ENCODE measurements around the gene ATP5ME.

Gene ATP5ME

DNA sequence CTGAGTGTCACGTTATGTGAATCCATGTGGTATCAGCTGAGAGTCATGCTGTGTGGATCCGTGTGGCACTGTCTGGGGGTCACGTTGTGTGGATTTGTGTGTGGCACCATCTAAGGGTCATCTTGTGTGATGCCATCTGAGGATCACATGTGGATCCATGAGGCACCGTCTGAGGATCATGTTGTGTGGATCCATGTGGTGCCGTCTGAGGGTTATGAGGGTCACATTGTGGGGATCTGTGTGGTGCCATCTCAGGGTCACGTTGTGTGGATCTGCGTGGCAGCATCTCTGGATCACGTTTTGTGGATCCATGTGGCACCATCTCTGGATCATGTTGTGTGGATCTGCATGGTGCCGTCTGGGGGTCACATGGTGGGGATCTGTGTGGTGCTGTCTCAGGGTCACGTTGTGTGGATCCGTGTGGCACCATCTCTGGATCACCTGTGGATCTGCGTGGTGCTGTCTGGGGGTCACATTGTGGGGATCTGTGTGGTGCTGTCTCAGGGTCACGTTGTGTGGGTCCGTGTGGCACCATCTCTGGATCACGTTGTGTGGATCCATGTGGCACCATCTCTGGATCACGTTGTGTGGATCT lies 41.8 kb downstream of the ATP5ME start:
- DNase-seq: no peak

DNA sequence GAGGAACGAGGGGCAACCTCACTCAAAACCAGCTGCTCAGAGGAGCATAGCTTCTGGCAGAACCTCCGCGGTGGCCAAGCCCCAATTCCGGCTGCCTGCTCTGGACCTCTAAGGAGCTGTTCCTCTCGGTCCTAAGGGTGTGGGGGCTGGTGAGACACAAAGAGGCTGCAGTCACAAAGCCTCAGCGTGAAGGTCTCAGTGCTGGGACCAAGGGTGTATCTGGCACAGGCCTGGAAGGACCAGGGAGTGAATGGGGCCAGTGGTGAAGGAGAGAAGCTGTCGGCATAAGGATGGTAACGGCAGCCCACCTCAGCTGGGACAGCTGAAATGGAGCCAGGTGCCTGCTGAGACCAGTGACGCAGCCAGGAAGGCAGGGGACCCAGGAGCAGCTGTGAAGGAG lies 43.4 kb downstream of the ATP5ME start:
- no peak for DNase-seq

DNA sequence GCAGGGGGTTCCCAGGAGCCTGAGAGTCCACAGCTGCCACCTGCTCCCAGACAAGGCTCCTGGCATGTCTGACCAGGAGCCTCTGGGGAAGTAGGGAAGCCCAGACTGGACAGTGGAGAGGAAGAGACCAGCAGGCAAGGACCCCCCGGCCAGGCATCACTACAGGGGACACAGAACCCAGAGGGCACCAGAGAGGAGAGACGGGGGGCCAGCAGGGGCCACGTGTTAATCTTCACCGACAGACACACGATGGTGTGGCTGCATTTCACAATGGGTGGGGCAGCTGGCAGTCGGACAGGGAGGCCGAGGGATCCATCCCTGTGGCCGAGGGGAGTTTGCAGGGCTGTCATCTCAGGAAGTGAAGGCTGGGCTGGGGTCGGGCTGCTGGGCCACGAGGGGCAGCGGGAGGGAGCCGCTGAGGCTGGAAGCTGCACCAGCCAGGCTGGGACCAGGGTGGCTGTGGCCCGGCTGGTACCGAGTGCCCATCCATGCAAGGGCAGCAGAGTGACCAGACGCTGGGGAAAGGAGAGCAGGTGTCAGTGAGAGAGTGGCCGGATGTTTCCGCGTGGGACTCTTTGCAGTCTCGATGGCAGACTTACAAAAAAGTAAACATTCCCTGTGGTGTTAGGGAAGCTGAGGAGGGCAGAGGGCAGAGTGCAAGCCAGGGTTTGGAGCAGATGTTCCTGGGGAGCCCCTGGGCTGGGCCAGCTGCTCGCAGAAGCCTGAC lies 44.0 kb downstream of the ATP5ME start:
- DNase-seq: no peak

DNA sequence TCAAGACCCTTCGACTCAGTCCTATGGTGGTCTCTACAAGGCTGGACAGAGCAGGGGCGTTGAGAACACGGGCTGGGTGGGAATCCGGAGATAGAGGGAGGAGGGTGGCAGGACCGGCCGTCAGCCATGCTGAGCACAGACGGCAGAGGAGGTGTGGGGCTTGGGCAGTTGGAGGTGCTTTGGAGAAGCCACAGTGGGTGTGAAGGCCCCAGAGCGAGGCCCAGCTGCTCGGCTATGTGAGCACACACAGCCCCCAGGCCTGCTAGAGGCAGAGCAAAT lies 44.5 kb downstream of the ATP5ME start:
- DNase-seq: no peak

DNA sequence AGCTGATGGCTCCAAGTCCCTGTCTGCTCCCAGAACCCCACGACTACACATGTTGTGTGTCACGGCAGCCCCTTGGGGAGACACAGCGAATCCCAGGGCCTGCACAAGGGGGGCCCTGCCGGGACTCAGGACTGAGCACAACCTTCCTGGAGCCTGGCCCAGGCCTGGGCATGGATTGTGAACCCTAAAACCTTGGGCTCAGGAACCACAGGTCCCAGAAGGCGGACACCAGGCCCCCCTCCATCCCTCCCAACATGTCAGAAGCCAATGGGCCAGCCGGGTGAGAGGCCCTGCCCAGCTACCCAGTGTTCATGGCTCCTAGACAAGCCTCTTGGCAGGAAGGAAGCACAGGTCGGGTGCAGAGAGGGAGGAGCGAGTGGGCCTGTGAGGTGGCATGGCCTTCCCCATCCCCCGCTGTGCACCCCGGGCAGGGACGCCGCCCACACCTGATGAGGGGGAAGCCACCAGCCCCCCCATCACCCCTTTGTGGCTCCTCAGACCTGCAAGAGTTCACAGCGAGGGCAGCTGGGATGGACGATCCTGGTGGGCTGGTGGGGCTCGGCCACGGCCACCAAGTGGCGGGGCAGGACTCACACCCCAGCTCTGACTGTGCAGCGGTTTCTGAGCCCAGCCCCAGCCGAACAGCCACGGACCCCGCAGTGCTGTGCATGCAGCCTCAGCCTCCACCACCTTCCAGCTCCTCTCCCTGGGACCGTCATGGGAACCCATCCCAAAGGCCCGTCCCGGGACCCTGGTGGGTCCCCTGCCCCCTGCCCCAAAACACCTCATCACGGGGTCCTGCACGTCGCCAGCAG lies 45.0 kb downstream of the ATP5ME start:
- no peak for DNase-seq

DNA sequence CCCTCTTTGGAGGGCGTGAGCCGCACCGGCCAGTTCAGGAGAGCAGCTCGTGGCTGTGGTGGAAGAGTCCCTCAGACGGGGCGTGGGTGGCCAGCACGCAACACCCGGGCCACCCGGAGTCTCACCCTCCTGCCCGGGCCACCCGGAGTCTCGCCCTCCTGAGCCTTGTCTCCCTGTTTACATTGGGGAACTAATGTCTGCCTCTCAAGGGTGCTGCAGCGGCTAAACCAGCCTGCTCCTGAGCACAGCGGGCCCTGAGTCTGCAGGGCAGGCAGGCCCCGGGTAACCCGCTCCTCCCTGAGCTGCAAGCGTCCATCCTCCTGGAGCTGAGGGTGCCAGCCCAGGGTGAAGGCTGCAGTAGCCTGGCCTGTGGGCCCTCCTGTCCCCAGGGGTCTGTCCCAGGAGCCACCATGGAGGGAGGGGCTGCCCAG lies 45.8 kb downstream of the ATP5ME start:
- no peak for DNase-seq

DNA sequence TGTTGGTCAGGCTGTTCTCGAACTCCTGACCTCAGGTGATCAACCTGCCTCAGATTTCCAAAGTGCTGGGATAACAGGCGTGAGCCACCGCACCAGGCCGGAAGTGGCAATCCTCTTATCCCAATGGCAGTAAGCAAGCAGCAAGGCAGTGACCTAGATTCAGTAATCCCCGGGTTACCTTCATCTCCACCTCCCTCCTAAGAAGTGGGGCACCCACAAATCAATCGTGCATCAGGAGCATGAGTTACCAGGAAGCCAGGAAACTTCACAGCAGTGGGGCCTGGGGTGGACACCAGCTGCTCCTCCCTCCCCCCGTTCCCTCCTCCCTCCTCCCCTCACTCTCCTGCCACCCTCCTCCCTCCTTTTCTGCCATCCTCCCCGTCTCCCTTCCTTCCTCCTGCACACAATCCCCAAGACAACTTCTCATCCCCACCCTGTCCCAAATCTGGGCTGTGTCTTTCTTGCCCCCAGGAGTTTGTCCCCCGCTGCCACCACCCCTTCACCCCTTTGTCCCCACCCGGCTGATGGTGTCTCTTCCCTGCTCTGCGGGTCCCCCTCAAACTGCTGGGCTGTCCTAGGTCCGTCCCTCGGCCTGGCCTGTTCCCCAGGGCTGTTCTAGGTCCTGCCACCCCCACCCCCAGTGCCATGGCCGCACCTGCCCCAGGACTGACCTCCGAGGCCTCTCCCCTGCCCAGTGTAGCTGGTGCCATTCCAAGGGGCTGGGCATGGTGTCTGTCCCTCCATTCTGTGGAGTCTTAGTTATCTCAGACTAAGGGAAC lies 46.5 kb downstream of the ATP5ME start:
- DNase-seq: no peak

DNA sequence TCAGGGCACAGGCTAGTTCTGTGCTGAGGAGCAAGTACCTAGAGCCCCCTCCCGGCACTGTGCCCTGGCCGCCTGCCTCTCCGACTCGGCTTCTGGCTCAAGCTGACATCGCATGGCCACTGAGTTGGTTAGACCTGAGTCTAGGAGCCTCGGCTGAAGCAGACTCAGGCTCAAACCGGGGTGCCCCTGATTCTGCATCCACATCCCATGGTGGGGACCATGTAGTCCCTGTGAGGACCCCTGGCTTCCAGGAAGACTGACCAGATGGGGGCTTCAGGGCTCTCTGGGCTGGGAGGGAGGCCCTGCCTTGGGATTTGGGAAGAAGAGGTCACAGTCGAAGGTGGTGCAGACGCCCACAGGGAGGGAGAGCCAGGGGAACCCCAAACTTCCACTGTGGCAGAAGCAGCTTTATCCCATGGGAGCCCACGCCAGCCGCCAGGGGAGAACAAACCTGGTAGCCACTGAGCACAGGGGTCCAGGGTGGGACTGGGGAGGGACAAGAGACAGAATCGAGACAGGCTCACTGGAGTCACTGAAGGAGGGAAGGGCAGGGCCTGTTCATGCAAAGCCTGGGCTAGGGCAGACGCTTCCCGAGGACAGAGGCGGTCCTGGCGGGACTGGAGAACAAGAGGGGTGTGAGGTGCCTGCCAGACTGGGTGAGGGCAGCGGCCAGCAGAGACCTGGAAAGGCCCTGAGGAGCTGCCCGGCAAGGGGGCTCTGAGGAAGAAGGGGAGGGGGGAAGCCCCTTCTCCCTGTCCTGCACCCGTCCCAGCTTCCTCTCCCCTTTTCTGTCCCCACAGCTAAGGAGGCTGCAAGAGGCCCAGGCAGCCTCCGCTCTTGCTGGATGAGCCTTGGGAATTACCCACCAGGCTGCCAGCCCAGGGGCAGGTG lies 47.6 kb downstream of the ATP5ME start:
- no peak for DNase-seq

DNA sequence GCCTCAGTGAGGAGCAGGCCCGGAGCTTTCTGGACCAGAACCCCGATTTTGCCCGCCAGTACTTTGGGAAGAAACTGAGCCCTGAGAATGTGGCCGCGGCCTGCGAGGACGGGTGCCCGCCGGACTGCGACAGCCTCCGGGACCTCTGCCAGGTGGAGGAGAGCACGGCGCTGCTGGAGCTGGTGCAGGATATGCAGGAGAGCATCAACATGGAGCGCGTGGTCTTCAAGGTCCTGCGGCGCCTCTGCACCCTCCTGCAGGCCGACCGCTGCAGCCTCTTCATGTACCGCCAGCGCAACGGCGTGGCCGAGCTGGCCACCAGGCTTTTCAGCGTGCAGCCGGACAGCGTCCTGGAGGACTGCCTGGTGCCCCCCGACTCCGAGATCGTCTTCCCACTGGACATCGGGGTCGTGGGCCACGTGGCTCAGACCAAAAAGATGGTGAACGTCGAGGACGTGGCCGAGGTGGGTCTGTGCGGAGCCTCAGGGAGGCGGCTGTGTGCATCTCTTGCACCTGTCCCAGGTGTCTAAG lies 48.4 kb downstream of the ATP5ME start:
- DNase-seq: no peak

DNA sequence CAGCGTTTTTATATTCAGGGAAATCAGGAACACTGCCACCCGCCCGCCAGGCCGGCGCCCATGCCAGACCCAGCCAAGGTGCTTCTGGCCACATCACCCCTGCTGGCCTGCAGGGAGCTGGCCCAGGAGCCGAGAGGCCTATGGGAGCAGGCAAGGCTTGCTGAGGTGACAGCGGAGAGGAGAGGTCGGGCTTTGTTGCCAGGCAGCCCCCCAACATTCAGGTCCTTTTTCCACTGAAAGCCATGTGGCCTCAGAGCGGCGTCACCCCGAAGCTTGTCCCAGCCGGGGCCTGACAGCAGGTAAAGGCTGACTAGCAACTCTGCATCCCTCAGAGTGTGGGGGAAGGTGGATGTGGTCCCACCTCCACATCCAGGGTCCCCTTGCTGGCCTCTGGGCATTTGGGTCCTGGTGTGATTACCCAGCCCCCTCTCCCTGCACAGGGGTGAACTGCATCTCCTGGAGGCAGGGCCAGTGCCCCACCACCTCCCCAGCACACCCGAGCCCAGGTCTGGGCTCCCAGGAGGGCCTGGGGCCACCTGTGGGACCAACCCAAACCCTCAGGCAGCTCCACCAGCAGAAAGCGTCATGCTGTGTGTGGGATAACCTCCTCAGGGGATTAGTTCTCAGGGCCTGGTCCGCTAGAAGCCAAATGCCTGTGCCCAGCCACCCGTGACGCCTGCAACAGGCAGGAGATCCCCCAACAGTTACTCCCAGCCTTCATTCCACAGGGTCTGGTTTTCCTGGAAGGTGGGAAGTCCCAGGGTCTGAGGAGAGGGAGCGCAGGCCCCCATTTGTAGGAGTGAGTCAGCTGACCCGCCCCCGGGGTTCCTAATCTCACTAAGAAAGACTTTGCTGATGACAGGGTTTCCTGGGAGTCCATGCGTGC lies 49.1 kb downstream of the ATP5ME start, which contains the start of gene PDE6B:
Gene PDE6B (plus strand): TSS at position 869 of the 886 bp plus-strand sequence. CDS start 54 bp downstream, outside the sequence.
- no peak for DNase-seq

DNA sequence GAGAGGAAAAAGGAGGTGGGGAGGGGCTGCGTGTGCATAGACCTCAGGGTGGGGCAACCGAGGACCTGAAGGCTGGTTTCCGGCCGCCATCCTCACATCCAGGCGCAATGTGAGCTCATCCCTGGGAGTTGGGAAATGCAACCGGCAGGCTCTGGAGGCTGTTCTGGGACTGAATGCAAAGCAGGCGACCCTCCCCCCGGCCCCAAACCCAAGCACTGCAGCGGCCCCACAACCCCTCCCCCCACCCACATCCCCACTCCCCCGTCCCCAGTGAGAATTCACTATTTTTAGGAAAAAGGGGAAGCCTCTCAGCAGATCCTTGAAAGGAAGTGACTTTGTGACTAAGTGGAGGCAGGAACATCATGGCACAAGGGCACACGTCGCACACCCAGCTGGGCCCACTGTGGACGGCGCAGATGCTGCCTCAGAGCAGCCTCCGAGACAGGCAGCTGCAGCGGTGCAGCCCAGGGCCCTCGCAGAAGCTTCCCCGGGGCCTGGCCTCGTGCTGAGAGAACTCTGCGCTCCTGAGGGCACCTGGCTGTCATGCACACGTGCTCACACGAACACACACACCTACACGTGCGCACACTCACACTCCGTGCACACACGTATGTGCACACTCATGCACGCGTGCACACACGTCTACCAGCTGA lies 50.0 kb downstream of the ATP5ME start:
- no peak for DNase-seq

DNA sequence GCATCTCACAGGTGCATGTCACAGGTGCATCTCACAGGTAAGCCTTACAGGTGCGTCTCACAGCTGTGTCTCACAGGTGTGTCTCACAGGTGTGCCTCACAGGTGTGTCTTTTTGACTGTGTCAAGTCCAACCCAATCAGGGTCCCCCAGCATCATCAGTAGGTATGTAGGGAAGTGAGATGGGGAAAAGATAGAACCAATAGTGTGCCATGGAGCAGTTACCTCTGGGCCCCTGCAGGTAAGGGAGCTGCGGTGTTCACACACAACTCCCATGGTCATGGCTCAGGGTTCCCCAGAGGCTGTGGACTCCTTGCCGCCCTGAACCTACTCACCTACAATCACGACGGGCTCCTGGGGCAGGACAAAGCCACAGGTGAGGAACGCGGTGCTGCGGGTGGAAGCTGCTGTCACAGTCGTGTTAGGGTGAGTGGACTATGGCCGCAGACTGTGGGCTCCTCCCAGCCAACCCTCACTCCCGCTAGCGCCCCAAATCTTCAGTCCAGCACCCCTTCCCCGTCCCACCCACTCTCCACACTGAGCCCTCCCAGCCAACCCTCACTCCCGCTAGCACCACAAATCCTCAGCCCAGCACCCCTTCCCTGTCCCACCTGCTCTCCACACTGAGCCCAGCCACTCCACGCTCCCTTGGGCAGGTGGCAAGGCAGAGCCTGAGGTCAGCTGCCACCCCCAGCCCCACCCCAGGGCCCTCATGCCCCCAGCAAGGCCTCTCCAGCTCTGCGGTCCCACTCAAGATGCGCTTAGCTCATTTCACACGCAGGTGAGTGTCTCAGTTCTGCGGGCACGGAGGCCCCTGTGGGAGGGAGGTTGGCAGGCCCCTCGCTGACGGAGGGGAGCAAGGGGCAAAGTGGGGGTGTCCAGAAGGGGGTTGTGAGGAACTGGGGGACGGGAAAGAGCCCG lies 50.8 kb downstream of the ATP5ME start:
- no peak for DNase-seq
